GM18873 (cell line): Measurements from ENCODE around the gene SLC12A5.

ENCODE experiments used
- ATAC-seq: cut with Tn5 transposase; IDR thresholded peaks from one replicate; pipeline ENCODE4 v1.9.1; 2021; ENCODE audit warnings: mild to moderate bottlenecking, moderate library complexity, moderate number of reproducible peaks; ENCODE audit not compliant: unreplicated experiment, low FRiP score

Gene SLC12A5

GRCh38 chr20:46023999-46024398, 5.0 kb upstream of the SLC12A5 start:
- ATAC-seq = no peak

GRCh38 chr20:46025376-46025783, 3.6 kb upstream of the SLC12A5 start:
- no peak for ATAC-seq

- no peak for ATAC-seq
Observed at GRCh38 chr20:46027245-46027853, 1.7 kb upstream of the SLC12A5 start.

GRCh38 chr20:46028110-46028509, 905 bp upstream of the SLC12A5 start:
- no peak for ATAC-seq

- ATAC-seq = no peak
Observed at GRCh38 chr20:46030284-46031013, 1.4 kb downstream of the SLC12A5 start.

- no peak for ATAC-seq
Observed at GRCh38 chr20:46031014-46031569, 2.1 kb downstream of the SLC12A5 start.

GRCh38 chr20:46031701-46032254, 2.8 kb downstream of the SLC12A5 start:
- ATAC-seq = no peak

- no peak for ATAC-seq
Observed at GRCh38 chr20:46034039-46034438, 5.0 kb downstream of the SLC12A5 start.

- ATAC-seq = no peak
Observed at GRCh38 chr20:46035253-46035652, 6.2 kb downstream of the SLC12A5 start.

- ATAC-seq = no peak
Observed at GRCh38 chr20:46035713-46036112, 6.7 kb downstream of the SLC12A5 start.

GRCh38 chr20:46036370-46036769, 7.4 kb downstream of the SLC12A5 start:
- ATAC-seq = no peak

- ATAC-seq = no peak
Observed at GRCh38 chr20:46037036-46037435, 8.0 kb downstream of the SLC12A5 start.

GRCh38 chr20:46040902-46041535, 12.0 kb downstream of the SLC12A5 start:
- no peak for ATAC-seq

GRCh38 chr20:46043556-46043955, 14.5 kb downstream of the SLC12A5 start:
- ATAC-seq = no peak

- no peak for ATAC-seq
Observed at GRCh38 chr20:46044896-46045295, 15.9 kb downstream of the SLC12A5 start.

- ATAC-seq = no peak
Observed at GRCh38 chr20:46046588-46047310, 17.7 kb downstream of the SLC12A5 start.

GRCh38 chr20:46047821-46048220, 18.8 kb downstream of the SLC12A5 start:
- no peak for ATAC-seq

GRCh38 chr20:46049190-46049589, 20.2 kb downstream of the SLC12A5 start:
- ATAC-seq = no peak

- ATAC-seq = no peak
Observed at GRCh38 chr20:46049815-46050214, 20.8 kb downstream of the SLC12A5 start.

- ATAC-seq = no peak
Observed at GRCh38 chr20:46050444-46050843, 21.4 kb downstream of the SLC12A5 start.
